HepG2 (cell line): ENCODE results near the gene ESRP2. TPM values are rescaled to one million over a fixed set of nuclear protein-coding genes. Genes with fewer than 3 reads are reported as not detected.

Source experiments
- ATAC-seq: fragments of 200-7000 bp; cut with Tn5 transposase; 3 replicates; pipeline ENCODE4 v1.9.1; 2020; ENCODE audit warnings: mild to moderate bottlenecking, moderate library complexity
- BruUV-seq: library from RNA; stranded (reverse); fragments of 400-500 nt; replicated peaks from 2 replicates; lab custom pipeline; 2021; lab: Mats Ljungman, UMichigan
- CTCF ChIA-PET: fragments of 300-600 bp; formaldehyde crosslinking; extraction: SDS; loops from one replicate; lab custom pipeline; 2021; ENCODE audit warnings: low total read pairs, inconsistent platforms, low intra/inter-chr PET ratio; lab: Yijun Ruan, JAX
- POLR2A ChIA-PET: fragments of 350-600 bp; sonication (Branson Sonifier 250); formaldehyde crosslinking; loops from one replicate; lab custom pipeline; 2020; ENCODE audit warnings: antibody characterized with exemption, inconsistent platforms; lab: Yijun Ruan, JAX
- DNase-seq: peaks from one replicate; pipeline ENCODE4 v3.0.0-alpha.2; 2015; ENCODE audit warnings: low spot score
- FAIRE-seq: peaks from 3 replicates; lab custom pipeline; 2011; peaks lifted over from hg19 to GRCh38; lab: Jason Lieb, UNC
- H2AFZ ChIP-seq: one replicate; pipeline ENCODE4 v1.6.1; 2011; ENCODE audit warnings: low read length, inconsistent platforms
- H3K27ac ChIP-seq: fragments of 300-600 bp; 3 replicates; pipeline ENCODE4 v1.8.0; 2011; ENCODE audit warnings: mixed run types, mild to moderate bottlenecking, mixed read lengths, low read length, inconsistent platforms; ENCODE audit not compliant: insufficient read depth; ENCODE audit errors: extremely low read length
- H3K27me3 ChIP-seq, 2 experiments: fragments of 200-600 bp in 1 of 2; 2 replicates in 1 of 2; 3 replicates in 1 of 2; pipeline versions ENCODE4 v1.6.0 to v1.8.0; 2011; ENCODE audit warnings: low read length in 2 of 2, mild to moderate bottlenecking in 2 of 2, moderate library complexity in 2 of 2, inconsistent platforms in 1 of 2; ENCODE audit not compliant: insufficient read depth in 2 of 2, control insufficient read depth in 1 of 2
- H3K36me3 ChIP-seq, 2 experiments: fragments of 200-600 bp in 1 of 2; replicated peaks in 1 of 2; 2 replicates in 1 of 2; 3 replicates in 1 of 2; pipeline versions ENCODE4 v1.5.1 to v1.8.0; 2011; ENCODE audit warnings: low read length in 2 of 2, inconsistent platforms in 1 of 2; ENCODE audit not compliant: insufficient read depth in 2 of 2, control insufficient read depth in 1 of 2
- H3K4me1 ChIP-seq: 2 replicates; pipeline ENCODE4 v1.5.1; 2012; ENCODE audit warnings: low read length, inconsistent platforms; ENCODE audit not compliant: insufficient read depth
- H3K4me2 ChIP-seq: 2 replicates; pipeline ENCODE4 v1.6.0; 2011; ENCODE audit warnings: low read depth, low read length, inconsistent platforms
- H3K4me3 ChIP-seq, 3 experiments: fragments of 200-600 bp in 1 of 3; sonication (generic), shearing (Covaris generic) in 1 of 3; replicated peaks in 1 of 3; 2 replicates each; pipeline ENCODE4 v1.5.1; 2011 to 2016; ENCODE audit warnings: low read length in 3 of 3, inconsistent platforms in 2 of 3, low read depth in 2 of 3, mild to moderate bottlenecking in 2 of 3, control low read depth in 1 of 3, mixed read lengths in 1 of 3; ENCODE audit not compliant: insufficient read depth in 1 of 3
- H3K79me2 ChIP-seq: one replicate; pipeline ENCODE4 v1.6.1; 2011; ENCODE audit warnings: low read length, inconsistent platforms; ENCODE audit not compliant: insufficient read depth
- H3K9ac ChIP-seq: 2 replicates; pipeline ENCODE4 v1.6.0; 2011; ENCODE audit warnings: mild to moderate bottlenecking, low read depth, low read length, inconsistent platforms; ENCODE audit not compliant: insufficient read depth
- H3K9me3 ChIP-seq: 2 replicates; pipeline ENCODE4 v1.5.1; 2012; ENCODE audit warnings: mild to moderate bottlenecking, low read length
- H4K20me1 ChIP-seq: 2 replicates; pipeline ENCODE4 v1.6.0; 2011; ENCODE audit warnings: inconsistent platforms, mild to moderate bottlenecking, low read length, moderate library complexity; ENCODE audit not compliant: insufficient read depth
- CCDC6 ChIP-seq: sonication (generic); formaldehyde crosslinking; IDR thresholded peaks from 2 replicates; pipeline ENCODE4 v1.8.1; 2022; ENCODE audit warnings: mild to moderate bottlenecking, missing genetic modification reagents, moderate library complexity
- LCORL ChIP-seq, 2 experiments: fragments of 450-650 bp in 1 of 2; sonication (generic) in 1 of 2; formaldehyde crosslinking in 1 of 2; IDR thresholded peaks; 2 replicates each; pipeline versions ENCODE4 v1.5.0 to v1.6.1; 2017 to 2020; ENCODE audit warnings: antibody characterized with exemption in 1 of 2, missing genetic modification reagents in 1 of 2
- POLR2AphosphoS2 ChIP-seq: IDR thresholded peaks from 2 replicates; pipeline ENCODE4 v1.6.1; 2011; ENCODE audit warnings: low read depth, low read length, improper control_type of control experiment
- SOX13 ChIP-seq, 3 experiments: fragments of 450-650 bp in 1 of 3; sonication (generic) in 1 of 3; formaldehyde crosslinking in 1 of 3; IDR thresholded peaks in 2 of 3; conservative IDR thresholded peaks in 1 of 3; 2 replicates each; pipeline versions ENCODE4 v1.5.0 to v1.6.1; 2016 to 2020; ENCODE audit warnings: antibody characterized with exemption in 1 of 3, mild to moderate bottlenecking in 1 of 3, missing compliant biosample characterization in 1 of 3, missing genetic modification reagents in 1 of 3, moderate library complexity in 1 of 3
- SOX6 ChIP-seq, 2 experiments: fragments of 450-650 bp in 1 of 2; sonication (generic) in 1 of 2; formaldehyde crosslinking in 1 of 2; IDR thresholded peaks; 2 replicates each; pipeline versions ENCODE4 v1.4.0 to v1.6.1; 2017 to 2020; ENCODE audit warnings: antibody characterized with exemption in 1 of 2, mild to moderate bottlenecking in 1 of 2, missing genetic modification reagents in 1 of 2
- TARDBP ChIP-seq: sonication (generic); formaldehyde crosslinking; IDR thresholded peaks from 2 replicates; pipeline ENCODE4 v1.8.0; 2022; ENCODE audit warnings: mild to moderate bottlenecking, missing genetic modification reagents
- WGBS: methylation state at CpG from one replicate; pipeline ENCODE4 v1.1.6; 2017; ENCODE audit warnings: low lambda C conversion rate; 5-methylcytosine and 5-hydroxymethylcytosine counted together
- in situ Hi-C: cut with HindIII; loops from 2 replicates; pipeline ENCODE4 v1.10.0; 2017; ENCODE audit warnings: low pct_unique_long_range_greater_than_20kb; ENCODE audit not compliant: extremely low pct_ligation_motif_present
- intact Hi-C: fragments of 100-400 bp; cut with micrococcal nuclease; formaldehyde crosslinking; loops from one replicate; pipeline ENCODE4 v1.10.0; 2022; ENCODE audit not compliant: unreplicated experiment
- polyA plus RNA-seq, 8 experiments: library from polyadenylated mRNA; depleted of rRNA in 3 of 8; stranded (reverse) in 7 of 8; unstranded in 1 of 8; fragments of >200 nt; fragmentation: Illumina TruSeq in 4 of 8; extraction: Trizol in 4 of 8; gene quantifications; 2 replicates each; pipeline versions ENCODE4 v1.2.1 to v1.2.3, GENCODE V29; 2011 to 2016; ENCODE audit warnings: low read depth in 4 of 8, missing spikeins in 1 of 8, mixed read lengths in 1 of 8; ENCODE audit not compliant: insufficient read depth in 1 of 8
- total RNA-seq, 5 experiments: library from RNA; depleted of rRNA; stranded (reverse); fragments of >200 nt; fragmentation: Illumina TruSeq; extraction: Trizol; gene quantifications; 2 replicates each; pipeline ENCODE4 v1.2.3, GENCODE V29; 2016; ENCODE audit warnings: low read depth in 1 of 5
- TF ChIP-seq, protein P1 (sequence below): sonication (generic); formaldehyde crosslinking; IDR thresholded peaks from 2 replicates; pipeline ENCODE4 v1.4.0; 2020; ENCODE audit warnings: mild to moderate bottlenecking, missing genetic modification reagents
- TF ChIP-seq, protein P2 (sequence below): sonication (generic); formaldehyde crosslinking; IDR thresholded peaks from 2 replicates; pipeline ENCODE4 v1.4.0; 2020; ENCODE audit warnings: missing genetic modification reagents

The ESRP2 gene
- total and polyA plus RNA-seq, 2 of the 13 experiments (the other 11 are each of a cell fraction or from before 2014, with no cell fraction given) = 21.1 to 32.4 TPM

DNA sequence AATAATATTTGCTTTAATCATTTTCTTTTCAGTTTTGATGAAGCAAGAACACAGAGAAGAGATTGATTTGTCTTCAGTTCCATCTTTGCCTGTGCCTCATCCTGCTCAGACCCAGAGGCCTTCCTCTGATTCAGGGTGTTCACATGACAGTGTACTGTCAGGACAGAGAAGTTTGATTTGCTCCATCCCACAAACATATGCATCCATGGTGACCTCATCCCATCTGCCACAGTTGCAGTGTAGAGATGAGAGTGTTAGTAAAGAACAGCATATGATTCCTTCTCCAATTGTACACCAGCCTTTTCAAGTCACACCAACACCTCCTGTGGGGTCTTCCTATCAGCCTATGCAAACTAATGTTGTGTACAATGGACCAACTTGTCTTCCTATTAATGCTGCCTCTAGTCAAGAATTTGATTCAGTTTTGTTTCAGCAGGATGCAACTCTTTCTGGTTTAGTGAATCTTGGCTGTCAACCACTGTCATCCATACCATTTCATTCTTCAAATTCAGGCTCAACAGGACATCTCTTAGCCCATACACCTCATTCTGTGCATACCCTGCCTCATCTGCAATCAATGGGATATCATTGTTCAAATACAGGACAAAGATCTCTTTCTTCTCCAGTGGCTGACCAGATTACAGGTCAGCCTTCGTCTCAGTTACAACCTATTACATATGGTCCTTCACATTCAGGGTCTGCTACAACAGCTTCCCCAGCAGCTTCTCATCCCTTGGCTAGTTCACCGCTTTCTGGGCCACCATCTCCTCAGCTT lies 45.0 kb downstream of the ESRP2 start:
- Histone ChIP-seq H3K36me3 (peaks cover 33 to 73% of the 10 kb centered on the region in 2 experiments), H3K79me2 (no peaks in the 10 kb centered on the region), H3K4me3 (no peak overlapping the region), H3K9me3 (no peaks in the 10 kb centered on the region), H3K27ac (no peak overlapping the region), H3K4me2 (no peak overlapping the region), H3K27me3 (no peaks in the 10 kb centered on the region), H3K4me1 (peaks cover 11% of the 10 kb centered on the region), H4K20me1 (no peaks in the 10 kb centered on the region), H3K9ac (no peak overlapping the region), H2AFZ (no peak overlapping the region)
- ChIA-PET CTCF (no interaction called here), POLR2A (interaction anchor here (0.6 kb wide), 1 partner anchor 1072 kb away, joined by 3 read pairs; no protein-coding TSS in a partner anchor)
- intact Hi-C loops (loop anchor here (5.0 kb wide), 1 partner anchor 36 kb away; no protein-coding TSS in a partner anchor), in situ Hi-C loops (no loop called here)
- ATAC-seq (peak; percentile 47), DNase-seq (peak; percentile 32), FAIRE-seq (no peak)
- TSS peak; percentile 53 for BruUV-seq
- WGBS = 78% methylated on average over 2 of the region's 2 CpGs
- TF ChIP-seq LCORL (IDR thresholded peaks at IDR 0.05) (0 out of 2 replicates have a peak, but pooled peaks have one; percentile 31), LCORL (CRISPR knock-in tag; IDR thresholded peaks at IDR 0.05) (no peak), POLR2AphosphoS2 (0 out of 2 replicates have a peak, but pooled peaks have one; percentile 28), SOX13 (IDR thresholded peaks at IDR 0.05) (no peak), SOX13 (CRISPR knock-in tag; conservative IDR thresholded peaks at IDR 0.05 in 1 of 2, IDR thresholded peaks at IDR 0.05 in 1 of 2) (peak in 1 of 2 experiments; percentile 53; a peak in 1 of 4 replicates), TARDBP (CRISPR knock-in tag) (0 out of 2 replicates have a peak, but pooled peaks have one; percentile 15), SOX6 (IDR thresholded peaks at IDR 0.05) (no peak), SOX6 (CRISPR knock-in tag; IDR thresholded peaks at IDR 0.05) (peak; percentile 37; the same call in 1 of the 2 replicates), CCDC6 (CRISPR knock-in tag) (0 out of 2 replicates have a peak, but pooled peaks have one; percentile 6)
- TF ChIP-seq, protein P1, sequence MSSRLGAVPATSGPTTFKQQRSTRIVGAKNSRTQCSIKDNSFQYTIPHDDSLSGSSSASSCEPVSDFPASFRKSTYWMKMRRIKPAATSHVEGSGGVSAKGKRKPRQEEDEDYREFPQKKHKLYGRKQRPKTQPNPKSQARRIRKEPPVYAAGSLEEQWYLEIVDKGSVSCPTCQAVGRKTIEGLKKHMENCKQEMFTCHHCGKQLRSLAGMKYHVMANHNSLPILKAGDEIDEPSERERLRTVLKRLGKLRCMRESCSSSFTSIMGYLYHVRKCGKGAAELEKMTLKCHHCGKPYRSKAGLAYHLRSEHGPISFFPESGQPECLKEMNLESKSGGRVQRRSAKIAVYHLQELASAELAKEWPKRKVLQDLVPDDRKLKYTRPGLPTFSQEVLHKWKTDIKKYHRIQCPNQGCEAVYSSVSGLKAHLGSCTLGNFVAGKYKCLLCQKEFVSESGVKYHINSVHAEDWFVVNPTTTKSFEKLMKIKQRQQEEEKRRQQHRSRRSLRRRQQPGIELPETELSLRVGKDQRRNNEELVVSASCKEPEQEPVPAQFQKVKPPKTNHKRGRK (CRISPR knock-in tag) = no peak
- TF ChIP-seq, protein P2, sequence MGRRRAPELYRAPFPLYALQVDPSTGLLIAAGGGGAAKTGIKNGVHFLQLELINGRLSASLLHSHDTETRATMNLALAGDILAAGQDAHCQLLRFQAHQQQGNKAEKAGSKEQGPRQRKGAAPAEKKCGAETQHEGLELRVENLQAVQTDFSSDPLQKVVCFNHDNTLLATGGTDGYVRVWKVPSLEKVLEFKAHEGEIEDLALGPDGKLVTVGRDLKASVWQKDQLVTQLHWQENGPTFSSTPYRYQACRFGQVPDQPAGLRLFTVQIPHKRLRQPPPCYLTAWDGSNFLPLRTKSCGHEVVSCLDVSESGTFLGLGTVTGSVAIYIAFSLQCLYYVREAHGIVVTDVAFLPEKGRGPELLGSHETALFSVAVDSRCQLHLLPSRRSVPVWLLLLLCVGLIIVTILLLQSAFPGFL = no peak
